Measurements from ENCODE around the gene PHACTR3. TPM values are rescaled to one million over a fixed set of nuclear protein-coding genes. Genes with fewer than 3 reads are reported as not detected.

PHACTR3 gene
- total RNA-seq, 1 donor from 2014 or later, result 1.4 TPM

DNA sequence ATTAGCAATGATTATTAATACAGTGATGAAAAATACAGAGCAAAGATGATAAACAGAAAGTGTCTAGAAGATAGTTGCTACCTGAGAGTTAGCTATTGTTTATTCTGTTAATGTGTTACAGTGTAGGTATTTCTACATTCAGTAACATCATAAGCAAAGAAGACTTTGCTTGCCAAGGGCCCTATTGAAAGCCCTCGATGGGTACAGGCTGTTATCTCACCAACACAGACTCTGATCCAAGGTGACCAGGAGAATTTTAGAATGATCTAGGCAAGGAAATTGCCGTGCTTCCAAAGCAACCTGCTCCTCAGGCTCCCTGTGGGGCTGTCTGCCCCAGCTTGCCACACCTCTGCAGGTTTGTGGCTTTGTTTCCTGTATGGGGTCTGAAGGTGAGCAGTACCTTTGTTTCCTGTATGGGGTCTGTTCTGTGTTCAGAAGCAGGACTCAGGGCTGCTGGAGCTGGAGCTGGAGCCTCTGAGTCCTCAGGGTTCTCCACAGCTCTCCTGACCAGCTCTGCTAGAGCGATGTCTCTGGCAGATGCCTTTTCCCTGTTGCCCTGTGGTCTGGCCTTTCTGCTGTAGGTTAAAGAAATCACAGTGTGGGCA, 32.5 kb downstream of the PHACTR3 start:
- Histone ChIP-seq H3K36me3 (no peaks in the 10 kb centered on the region), H3K79me2 (ENCODE audit: low read depth) (no peaks in the 10 kb centered on the region), H3K4me1 (no peaks in the 10 kb centered on the region), H3F3A (ENCODE audit: low read depth) (no peaks in the 10 kb centered on the region), H2AFZ (replicated peaks) (no peak overlapping the region), H3K4me2 (no peak overlapping the region), H3K27ac (no peak overlapping the region), H4K20me1 (ENCODE audit: low read depth) (no peaks in the 10 kb centered on the region), H3K9ac (no peak overlapping the region), H3K27me3 (no peaks in the 10 kb centered on the region), H3K9me3 (ENCODE audit: low read depth) (no peaks in the 10 kb centered on the region), H3K4me3 (no peak overlapping the region)
- TF ChIP-seq EZH2phosphoT487 (IDR thresholded peaks at IDR 0.05) (no peak), EZH2 (IDR thresholded peaks at IDR 0.05) (no peak)
- TF ChIP-seq, protein P1, sequence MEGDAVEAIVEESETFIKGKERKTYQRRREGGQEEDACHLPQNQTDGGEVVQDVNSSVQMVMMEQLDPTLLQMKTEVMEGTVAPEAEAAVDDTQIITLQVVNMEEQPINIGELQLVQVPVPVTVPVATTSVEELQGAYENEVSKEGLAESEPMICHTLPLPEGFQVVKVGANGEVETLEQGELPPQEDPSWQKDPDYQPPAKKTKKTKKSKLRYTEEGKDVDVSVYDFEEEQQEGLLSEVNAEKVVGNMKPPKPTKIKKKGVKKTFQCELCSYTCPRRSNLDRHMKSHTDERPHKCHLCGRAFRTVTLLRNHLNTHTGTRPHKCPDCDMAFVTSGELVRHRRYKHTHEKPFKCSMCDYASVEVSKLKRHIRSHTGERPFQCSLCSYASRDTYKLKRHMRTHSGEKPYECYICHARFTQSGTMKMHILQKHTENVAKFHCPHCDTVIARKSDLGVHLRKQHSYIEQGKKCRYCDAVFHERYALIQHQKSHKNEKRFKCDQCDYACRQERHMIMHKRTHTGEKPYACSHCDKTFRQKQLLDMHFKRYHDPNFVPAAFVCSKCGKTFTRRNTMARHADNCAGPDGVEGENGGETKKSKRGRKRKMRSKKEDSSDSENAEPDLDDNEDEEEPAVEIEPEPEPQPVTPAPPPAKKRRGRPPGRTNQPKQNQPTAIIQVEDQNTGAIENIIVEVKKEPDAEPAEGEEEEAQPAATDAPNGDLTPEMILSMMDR (IDR thresholded peaks at IDR 0.05), result no peak
- no peak for DNase-seq (ENCODE audit: low spot score)
- H3K36me3 Mint-ChIP-seq, result no peaks in the 10 kb centered on the region
- peaks cover 4% of the 10 kb centered on the region for H3K4me1 Mint-ChIP-seq
- H3K9me3 Mint-ChIP-seq, result no peaks in the 10 kb centered on the region
- H3K27ac Mint-ChIP-seq, result no peak overlapping the region
- no peak overlapping the region for H3K4me3 Mint-ChIP-seq
- H3K27me3 Mint-ChIP-seq (ENCODE audit: insufficient read depth, low read depth), result peaks cover 9% of the 10 kb centered on the region

DNA sequence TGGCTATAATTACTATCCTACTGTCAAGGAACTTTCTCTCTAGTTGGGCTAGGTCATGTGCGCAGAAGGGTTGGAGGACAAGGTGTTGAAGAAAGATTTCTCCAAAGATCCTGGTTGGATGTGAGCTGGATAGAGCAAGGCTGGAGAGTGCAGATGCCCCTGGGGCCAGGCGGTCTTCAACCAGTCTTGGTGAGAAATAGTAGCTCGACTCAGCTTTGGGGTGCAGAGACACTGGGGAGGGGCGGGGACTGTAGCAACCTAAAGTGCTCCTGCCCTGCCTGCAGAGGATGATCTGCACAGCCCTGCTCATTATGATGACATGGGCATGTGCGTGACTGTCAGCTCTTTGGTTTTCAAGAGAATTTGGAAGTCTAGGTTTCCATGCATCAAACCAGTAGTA, 35.9 kb downstream of the PHACTR3 start:
- Histone ChIP-seq H3K9me3 (ENCODE audit: low read depth) (no peaks in the 10 kb centered on the region), H3K27ac (no peak overlapping the region), H3K4me3 (no peak overlapping the region), H3K79me2 (ENCODE audit: low read depth) (no peaks in the 10 kb centered on the region), H3K9ac (no peak overlapping the region), H3F3A (ENCODE audit: low read depth) (no peaks in the 10 kb centered on the region), H3K36me3 (no peaks in the 10 kb centered on the region), H4K20me1 (ENCODE audit: low read depth) (no peaks in the 10 kb centered on the region), H2AFZ (replicated peaks) (no peak overlapping the region), H3K4me2 (no peak overlapping the region), H3K27me3 (no peaks in the 10 kb centered on the region), H3K4me1 (no peaks in the 10 kb centered on the region)
- Mint-ChIP-seq H3K4me3 (no peak overlapping the region), H3K27ac (no peak overlapping the region), H3K27me3 (ENCODE audit: insufficient read depth, low read depth) (peaks cover 8% of the 10 kb centered on the region), H3K4me1 (peaks cover 4% of the 10 kb centered on the region), H3K36me3 (no peaks in the 10 kb centered on the region), H3K9me3 (peaks cover 2% of the 10 kb centered on the region)
- DNase-seq (ENCODE audit: low spot score), result no peak
- TF ChIP-seq, protein P1 (IDR thresholded peaks at IDR 0.05), result no peak
- TF ChIP-seq EZH2 (IDR thresholded peaks at IDR 0.05), result no peak
- TF ChIP-seq EZH2phosphoT487 (IDR thresholded peaks at IDR 0.05), result no peak

DNA sequence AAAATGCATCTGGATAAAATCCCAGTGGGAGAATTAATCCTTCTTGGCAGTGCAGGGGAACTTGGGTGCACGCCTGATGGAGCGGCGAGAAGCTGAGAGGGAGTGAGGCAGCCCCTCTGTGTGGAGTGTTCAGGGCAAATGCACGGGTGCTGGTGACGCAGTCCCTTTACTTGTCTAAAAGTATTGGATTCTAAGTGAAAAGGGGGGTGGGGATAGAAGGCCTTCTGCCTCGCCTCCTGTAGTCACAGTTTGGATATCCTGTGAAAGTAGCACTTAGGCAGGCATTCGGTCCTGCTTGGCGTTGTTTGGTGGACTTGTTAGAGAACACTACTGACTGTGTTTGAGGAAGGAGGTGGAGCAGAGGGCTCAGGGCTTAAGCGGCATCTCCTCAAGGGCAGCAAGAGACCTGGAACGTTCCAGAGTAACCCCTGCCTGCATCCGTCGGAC, 39.3 kb downstream of the PHACTR3 start:
- H3K9ac ChIP-seq, result no peak overlapping the region
- no peaks in the 10 kb centered on the region for H3K27me3 ChIP-seq
- H3K36me3 ChIP-seq, result no peaks in the 10 kb centered on the region
- TF ChIP-seq, protein P1 (IDR thresholded peaks at IDR 0.05), result no peak
- TF ChIP-seq EZH2phosphoT487 (IDR thresholded peaks at IDR 0.05) (no peak), EZH2 (IDR thresholded peaks at IDR 0.05) (no peak)
- H3K4me1 ChIP-seq, result no peaks in the 10 kb centered on the region
- Mint-ChIP-seq H3K4me3 (no peak overlapping the region), H3K36me3 (no peaks in the 10 kb centered on the region), H3K27me3 (ENCODE audit: insufficient read depth, low read depth) (peaks cover 11% of the 10 kb centered on the region), H3K9me3 (peaks cover 16% of the 10 kb centered on the region), H3K27ac (no peak overlapping the region), H3K4me1 (no peaks in the 10 kb centered on the region)
- no peak overlapping the region for H3K4me3 ChIP-seq
- H3K27ac ChIP-seq, result no peak overlapping the region
- H2AFZ ChIP-seq (replicated peaks), result no peak overlapping the region
- H4K20me1 ChIP-seq (ENCODE audit: low read depth), result no peaks in the 10 kb centered on the region
- H3K4me2 ChIP-seq, result no peak overlapping the region
- no peak for DNase-seq (ENCODE audit: low spot score)
- no peaks in the 10 kb centered on the region for H3K79me2 ChIP-seq (ENCODE audit: low read depth)
- H3K9me3 ChIP-seq (ENCODE audit: low read depth), result no peaks in the 10 kb centered on the region
- no peaks in the 10 kb centered on the region for H3F3A ChIP-seq (ENCODE audit: low read depth)

Measured in neural progenitor cell (in vitro differentiated cells).